Kidney tubule cell (primary cell): Measurements from ENCODE around the gene DPYD.

Source experiments
- DNase-seq: peaks from one replicate; pipeline ENCODE4 v3.0.0-alpha.2; 2018; ENCODE audit warnings: low spot score

Gene DPYD

GRCh38 chr1:97691325-97691724 lies 229.5 kb downstream of the DPYD start:
- DNase-seq = no peak

DNA sequence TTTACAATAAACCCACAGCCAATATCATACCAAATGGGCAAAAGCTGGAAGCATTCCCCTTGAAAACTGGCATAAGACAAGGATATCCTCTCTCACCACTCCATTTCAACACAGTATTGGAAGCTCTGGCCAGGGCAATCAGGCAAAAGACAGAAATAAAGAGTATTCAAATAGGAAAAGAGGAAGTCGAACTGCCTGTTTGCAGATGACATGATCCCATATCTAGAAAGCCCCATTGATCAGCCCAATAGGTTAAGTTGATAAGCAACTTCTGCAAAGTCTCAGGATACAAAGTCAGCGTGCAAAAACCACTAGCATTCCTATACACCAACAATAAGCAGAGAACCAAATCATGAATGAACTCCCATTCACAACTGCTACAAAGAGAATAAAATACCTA lies 235.5 kb downstream of the DPYD start:
- no peak for DNase-seq

DNA sequence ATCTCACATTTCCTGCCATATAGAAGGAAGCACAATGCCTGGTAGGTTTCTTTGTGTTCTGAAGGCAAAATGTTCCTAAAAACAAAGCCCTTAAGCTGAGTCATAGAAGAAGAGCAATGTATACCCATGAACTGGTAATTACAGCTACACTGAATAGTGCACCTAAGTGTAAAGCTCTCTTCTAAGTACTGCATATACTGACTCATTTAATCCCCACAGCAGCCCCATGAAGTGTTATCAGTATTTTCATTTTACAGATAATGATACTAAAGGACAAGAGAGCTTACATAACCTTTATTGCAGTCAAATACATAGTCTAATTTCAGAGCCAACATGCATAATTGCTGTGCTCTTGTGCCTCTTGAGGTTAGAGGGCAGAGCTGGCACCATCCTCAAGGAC lies 239.9 kb downstream of the DPYD start:
- DNase-seq = no peak

- no peak for DNase-seq
These were observed 240.4 kb downstream of the DPYD start for GRCh38 chr1:97680470-97680869.

DNA sequence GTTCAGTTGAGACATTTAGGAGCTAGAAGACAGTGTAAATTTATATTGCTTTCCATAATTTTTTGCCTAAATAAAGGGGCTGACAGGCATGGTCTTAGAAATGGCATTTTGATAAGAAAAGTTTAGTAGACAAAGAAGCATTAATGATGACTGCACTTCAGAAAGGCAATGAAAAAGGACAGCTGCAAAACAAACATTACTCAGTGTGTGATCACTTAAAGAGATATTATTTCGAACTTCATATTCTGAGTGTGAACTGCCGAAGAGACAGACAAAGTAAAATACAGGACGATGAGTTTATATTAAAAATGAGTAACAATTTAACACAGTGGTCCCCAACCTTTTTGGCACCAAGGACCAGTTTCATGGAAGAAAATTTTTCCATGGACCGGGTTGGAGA lies 243.1 kb downstream of the DPYD start:
- DNase-seq = no peak

DNA sequence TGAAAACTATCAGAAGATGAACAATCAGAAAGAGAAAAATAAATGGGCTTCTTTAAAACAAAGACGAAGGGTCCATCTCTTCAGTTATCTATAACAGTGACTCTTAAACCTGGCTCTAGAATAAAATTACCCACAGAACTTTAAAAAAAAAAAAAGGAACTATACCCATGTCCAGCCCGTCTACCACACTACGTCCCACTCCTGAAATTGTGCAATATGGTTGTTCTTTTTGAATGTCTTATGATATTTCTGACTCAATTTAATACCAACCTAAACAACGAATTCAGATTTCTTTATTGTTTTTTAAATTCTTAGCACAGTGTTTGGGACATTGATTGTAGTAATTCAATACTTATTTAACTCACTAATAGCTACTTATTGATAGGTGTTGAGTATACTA lies 246.3 kb downstream of the DPYD start:
- no peak for DNase-seq

GRCh38 chr1:97668945-97669344 lies 251.9 kb downstream of the DPYD start:
- peak; percentile 20 for DNase-seq

GRCh38 chr1:97660431-97661105 lies 260.3 kb downstream of the DPYD start:
- DNase-seq = no peak

DNA sequence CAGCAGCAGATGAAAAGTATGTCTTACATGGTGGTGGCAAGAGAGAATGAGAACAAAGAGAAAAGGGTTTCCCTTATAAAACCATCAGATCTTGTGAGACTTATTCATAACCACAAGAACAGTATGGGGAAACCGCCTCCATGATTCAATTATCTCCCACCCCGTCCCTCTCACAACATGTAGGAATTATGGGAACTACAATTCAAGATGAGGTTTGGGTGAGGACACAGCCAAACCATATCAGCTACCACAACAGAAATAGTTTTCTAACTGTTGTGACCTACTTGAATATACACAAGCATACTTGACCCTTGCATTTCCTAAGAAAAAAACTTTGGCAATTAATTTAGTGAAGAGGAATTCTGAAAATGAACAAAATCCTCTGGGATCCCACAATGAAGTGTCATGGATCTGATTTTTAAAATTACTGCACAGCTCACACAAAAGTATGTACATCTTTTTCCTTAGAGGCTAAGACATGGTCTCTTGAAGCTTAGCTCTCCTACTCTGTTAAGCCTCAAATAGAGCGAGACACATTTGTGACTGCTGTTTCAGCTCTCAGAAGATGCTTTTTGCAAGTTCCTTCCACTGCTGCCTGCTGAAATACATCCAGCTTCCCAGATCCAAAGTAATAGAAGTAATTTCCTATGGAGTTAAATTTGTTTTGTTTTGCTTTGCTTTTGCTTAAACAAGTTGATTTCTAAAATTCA lies 265.8 kb downstream of the DPYD start:
- no peak for DNase-seq

DNA sequence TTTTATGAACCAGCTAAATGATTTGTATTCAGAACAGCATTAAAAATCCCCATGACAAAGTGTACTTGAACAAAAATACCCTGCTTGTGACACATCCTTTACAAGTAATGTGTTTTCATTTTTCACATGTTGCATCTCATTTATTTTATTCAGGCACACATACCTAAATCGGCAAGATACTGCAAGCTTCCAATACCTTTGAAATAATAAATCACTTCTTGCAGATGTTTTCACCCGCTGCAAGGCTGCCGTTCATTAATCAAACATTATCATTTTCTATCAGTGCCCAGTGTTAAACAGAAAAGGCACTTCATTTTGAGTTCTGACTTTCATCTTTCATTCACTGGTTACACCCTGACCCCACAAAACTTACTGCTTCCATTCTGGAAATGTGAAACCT lies 269.6 kb downstream of the DPYD start:
- DNase-seq = no peak

DNA sequence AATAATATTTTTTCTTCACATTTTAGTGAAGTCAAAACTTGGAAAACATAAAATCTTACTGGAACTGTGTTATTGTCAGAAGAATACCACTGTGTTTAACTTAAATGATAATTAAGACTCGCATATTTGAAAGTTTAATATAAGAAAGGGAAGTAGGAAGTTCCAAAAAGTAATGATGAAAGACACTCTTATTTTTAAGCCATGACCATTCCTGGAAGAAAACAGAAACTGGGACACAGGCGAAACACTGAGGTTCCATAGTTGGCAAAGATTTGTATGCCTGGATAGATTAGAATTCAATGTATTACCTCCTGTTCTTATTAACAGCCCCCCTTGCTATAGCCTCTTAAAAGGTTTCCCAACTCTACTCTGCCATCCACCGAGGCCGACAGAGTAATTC lies 271.2 kb downstream of the DPYD start:
- no peak for DNase-seq

DNA sequence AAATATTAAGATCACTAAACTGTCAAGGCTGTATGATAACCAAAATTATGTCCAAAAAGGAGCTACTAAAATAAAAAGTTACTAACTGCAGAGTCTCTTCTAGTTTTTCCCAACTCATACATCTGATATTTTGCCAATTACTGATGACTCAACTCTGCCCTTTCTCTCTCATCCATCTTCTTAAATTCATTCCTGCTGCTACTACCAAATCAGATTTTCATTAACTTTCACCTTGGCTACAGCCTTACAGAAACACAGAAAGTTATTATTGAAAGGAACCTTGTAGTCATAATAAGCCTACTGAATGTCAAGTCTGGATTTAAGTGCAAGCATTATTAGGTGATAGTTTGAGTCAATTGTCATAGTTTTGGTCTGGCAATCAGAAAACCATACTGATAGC lies 273.1 kb downstream of the DPYD start:
- peak; percentile 4 for DNase-seq

DNA sequence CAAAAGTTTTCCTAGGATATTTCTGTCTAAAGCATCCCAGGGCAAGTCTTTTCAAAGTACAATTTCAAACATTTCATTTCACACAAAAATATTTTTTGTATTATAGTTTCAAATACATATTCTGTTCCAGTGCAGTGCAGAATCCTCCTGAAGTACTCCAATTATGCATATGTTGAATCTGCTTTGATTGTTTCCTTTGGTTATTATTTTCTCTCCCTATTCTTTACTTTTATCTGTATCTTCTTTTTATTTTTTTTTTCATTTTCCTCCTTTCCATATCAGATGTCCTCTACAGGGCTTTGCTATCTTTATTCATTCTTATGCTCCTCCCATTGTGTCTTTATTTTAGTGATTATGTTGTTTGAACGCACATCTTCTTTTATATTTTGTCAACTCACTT lies 274.8 kb downstream of the DPYD start:
- no peak for DNase-seq

- DNase-seq = no peak
These were observed 280.2 kb downstream of the DPYD start for GRCh38 chr1:97640677-97641076.

DNA sequence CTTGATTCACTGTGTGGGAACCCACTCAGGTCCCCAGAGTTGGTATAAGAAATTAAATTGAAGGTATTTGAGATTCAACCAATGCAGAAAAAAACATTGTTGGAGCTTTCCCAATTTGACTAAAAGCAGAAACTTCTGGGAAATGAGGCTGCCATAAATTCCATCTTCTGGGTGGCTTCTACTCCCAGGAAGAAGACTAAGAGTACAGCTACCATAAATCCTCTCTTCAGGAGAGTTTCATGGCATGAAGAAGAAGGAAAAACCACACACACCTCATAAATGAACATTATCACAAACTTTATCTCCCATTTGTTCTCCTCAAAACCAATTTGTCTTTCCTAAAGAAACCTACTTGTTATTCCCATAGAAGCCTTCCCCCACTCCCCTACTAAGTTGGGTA lies 283.9 kb downstream of the DPYD start:
- DNase-seq = no peak

DNA sequence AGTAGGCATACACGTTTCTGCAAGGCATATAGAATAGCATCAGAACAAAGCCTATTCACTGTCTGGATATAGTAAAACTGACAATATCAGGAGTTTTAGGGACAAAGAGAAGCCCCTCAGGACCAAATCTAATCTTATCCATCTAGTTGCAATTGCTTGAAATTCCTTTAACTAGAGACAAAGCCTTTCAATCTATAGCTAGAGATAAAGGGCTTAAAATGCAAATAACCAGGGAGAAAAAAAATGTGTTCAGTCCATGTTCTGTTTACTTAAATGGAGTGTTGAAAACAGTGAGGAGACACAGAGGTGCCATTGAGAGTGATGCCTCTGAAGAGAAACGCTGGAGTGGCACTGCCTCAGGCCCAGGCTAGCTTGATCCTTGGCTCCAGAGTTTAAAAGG lies 286.1 kb downstream of the DPYD start:
- no peak for DNase-seq

GRCh38 chr1:97632776-97633175 lies 288.1 kb downstream of the DPYD start:
- no peak for DNase-seq

DNA sequence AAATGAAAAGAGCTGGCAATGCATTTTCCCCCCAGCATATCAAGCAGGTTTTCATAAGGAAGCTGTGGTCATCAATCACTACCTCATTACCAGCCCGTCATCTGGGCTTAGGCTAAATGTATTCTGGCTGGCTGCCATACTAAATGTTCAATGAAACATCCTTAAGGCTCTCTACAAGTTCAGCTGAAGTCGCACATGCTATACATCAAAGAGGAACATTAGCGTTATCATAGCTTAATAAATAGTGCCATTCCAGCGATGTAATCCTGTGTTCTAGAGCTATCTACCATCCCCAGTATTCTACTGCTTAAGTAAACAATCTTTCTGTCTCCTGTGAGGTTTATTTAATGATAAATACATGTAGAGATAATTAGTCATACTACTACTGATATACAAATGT lies 288.8 kb downstream of the DPYD start:
- DNase-seq = peak; percentile 6

GRCh38 chr1:97630948-97631347 lies 289.9 kb downstream of the DPYD start:
- no peak for DNase-seq

DNA sequence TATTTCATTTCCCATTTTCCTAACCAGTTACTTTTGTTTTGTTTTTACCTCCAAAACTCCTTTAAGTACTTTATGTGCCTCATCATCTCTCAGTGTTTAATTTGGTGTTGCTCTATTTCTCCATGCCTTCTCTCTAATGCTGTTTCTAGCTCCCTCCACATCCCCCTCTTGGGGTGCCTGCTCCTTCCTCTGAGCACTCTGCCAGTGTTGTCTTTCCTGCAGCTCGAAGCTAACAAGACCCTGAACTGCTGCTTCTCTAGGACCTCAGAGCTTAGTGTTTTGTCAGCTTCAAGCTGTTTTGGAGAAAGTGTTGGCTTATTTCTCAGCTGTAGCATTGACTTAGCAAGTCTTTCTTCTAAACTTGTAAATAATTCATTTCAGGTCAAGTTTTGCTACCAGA lies 290.6 kb downstream of the DPYD start:
- DNase-seq = no peak

DNA sequence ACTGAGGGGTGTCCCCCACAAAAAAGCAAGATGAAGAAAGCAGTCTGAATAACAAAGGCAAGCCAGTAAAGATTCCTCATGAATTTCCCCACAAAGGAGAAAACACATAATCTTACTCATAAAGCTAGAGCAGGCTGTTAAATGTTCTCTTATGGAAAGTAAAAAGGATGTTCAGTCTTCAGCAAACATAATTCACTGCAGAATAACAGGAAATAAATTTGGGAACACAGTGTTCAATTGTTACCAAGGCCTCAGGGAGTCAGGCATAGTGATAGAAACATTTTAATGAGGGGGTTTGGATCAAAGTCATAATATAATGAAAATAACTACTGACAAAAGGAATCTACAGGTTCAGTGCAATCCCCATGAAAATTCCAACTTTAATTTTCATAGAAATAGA lies 297.6 kb downstream of the DPYD start:
- DNase-seq = no peak

GRCh38 chr1:97621955-97622354 lies 298.9 kb downstream of the DPYD start:
- no peak for DNase-seq

DNA sequence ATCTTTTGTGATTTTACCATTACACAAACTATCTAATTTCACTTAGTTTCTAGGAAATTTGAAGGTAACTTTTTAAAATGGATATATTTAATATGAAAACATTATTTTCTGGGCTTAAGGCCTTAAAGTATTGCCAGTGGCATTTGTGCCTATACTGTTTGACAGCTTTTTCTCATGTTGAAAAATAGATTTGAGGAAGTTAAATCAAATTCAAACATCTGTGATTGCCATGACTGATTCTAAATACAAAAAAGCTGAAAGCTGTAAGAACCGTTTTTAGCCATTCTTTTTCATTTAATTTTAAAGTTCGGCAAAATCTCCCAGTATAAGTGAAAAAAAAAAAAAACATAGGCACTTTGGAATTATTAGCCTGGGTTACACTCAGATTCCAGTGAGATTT lies 301.1 kb downstream of the DPYD start:
- no peak for DNase-seq

DNA sequence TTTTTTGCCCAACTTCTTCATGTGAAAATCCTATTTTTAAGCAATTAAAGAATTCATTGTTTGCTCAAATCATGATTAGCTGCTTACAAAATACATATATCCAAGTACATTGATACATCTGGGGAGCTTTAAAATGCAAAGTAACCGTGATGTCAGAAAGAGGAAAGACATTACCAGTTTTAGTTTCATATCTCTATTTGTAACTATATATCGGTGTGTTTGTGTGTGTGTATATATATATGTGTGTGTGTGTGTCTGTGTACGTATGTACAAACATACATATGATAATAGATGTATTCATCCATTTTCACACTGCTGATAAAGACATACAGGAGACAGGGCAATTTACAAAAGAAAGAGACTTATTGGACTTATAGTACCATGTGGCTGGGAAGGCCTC lies 310.1 kb downstream of the DPYD start:
- no peak for DNase-seq
